Measurements from ENCODE around the gene GCH1. TPM values are rescaled to one million over a fixed set of nuclear protein-coding genes. Genes with fewer than 3 reads are reported as not detected.

The GCH1 gene
- total and polyA plus RNA-seq, 8 donors: 3.4 to 42.6 (median 6.7) TPM

DNA sequence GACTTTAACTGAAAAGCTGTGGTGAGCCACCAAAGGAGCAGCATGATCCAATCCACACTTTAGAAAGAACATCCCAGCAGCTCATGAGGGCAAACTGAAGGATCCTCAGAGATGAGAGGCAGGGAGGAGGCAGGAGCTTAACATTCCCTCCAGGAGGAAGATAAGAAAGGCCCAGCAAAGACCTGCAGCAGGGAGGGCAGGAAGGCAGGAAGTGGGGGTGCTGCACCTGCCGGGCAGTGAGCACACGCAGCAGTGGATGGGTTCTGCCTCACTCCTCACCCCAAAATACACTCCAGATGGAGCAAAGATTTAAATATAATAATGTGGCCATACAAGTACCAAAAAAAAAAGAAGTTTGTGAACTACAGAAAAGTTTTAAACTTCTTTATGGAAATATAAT lies 48.4 kb downstream of the GCH1 start:
- Histone ChIP-seq H3K4me3 (no peak overlapping the region), H3K9me3 (no peaks in the 10 kb centered on the region), H3K4me1 (no peaks in the 10 kb centered on the region), H3K27me3 (no peaks in the 10 kb centered on the region), H3K36me3 (no peaks in the 10 kb centered on the region), H3K27ac (no peak overlapping the region)
- ATAC-seq (no peak), DNase-seq (no peak), FAIRE-seq (no peak)
- TF ChIP-seq, protein P1, sequence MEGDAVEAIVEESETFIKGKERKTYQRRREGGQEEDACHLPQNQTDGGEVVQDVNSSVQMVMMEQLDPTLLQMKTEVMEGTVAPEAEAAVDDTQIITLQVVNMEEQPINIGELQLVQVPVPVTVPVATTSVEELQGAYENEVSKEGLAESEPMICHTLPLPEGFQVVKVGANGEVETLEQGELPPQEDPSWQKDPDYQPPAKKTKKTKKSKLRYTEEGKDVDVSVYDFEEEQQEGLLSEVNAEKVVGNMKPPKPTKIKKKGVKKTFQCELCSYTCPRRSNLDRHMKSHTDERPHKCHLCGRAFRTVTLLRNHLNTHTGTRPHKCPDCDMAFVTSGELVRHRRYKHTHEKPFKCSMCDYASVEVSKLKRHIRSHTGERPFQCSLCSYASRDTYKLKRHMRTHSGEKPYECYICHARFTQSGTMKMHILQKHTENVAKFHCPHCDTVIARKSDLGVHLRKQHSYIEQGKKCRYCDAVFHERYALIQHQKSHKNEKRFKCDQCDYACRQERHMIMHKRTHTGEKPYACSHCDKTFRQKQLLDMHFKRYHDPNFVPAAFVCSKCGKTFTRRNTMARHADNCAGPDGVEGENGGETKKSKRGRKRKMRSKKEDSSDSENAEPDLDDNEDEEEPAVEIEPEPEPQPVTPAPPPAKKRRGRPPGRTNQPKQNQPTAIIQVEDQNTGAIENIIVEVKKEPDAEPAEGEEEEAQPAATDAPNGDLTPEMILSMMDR (IDR thresholded peaks at IDR 0.05): no peak
- whole genome bisulfite sequencing, 2 donors: 74 to 85% methylated on average over 2 of the region's 2 CpGs
- intact Hi-C loops (cut with DNase I): no loop called here

DNA sequence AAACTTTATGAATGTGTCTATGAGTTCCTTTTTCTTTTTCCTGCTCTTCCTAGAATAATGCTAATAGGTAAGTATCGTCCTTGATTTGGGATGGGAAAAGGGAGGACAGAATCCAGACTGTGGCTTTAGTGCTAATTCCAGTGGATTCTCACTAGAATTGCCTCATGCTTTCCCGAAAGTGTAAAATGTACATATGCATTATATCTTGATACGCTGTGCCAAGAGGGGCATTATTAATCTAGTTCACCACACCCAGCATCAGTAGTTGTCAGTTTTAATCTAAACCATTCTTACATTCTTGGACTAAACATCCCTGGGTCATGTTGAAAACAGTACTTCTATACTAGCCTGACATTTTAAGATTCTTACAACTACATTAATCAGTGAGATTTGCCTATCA lies 49.3 kb downstream of the GCH1 start:
- TF ChIP-seq, protein P1 (IDR thresholded peaks at IDR 0.05): no peak
- 86 to 92% methylated on average over 3 of the region's 3 CpGs for WGBS, 2 donors
- intact Hi-C loops (cut with DNase I): no loop called here
- ATAC-seq (no peak), DNase-seq (no peak), FAIRE-seq (no peak)
- H3K27ac ChIP-seq: no peak overlapping the region
- no peaks in the 10 kb centered on the region for H3K9me3 ChIP-seq
- no peaks in the 10 kb centered on the region for H3K36me3 ChIP-seq
- H3K27me3 ChIP-seq: no peaks in the 10 kb centered on the region
- H3K4me3 ChIP-seq: no peak overlapping the region
- no peaks in the 10 kb centered on the region for H3K4me1 ChIP-seq

DNA sequence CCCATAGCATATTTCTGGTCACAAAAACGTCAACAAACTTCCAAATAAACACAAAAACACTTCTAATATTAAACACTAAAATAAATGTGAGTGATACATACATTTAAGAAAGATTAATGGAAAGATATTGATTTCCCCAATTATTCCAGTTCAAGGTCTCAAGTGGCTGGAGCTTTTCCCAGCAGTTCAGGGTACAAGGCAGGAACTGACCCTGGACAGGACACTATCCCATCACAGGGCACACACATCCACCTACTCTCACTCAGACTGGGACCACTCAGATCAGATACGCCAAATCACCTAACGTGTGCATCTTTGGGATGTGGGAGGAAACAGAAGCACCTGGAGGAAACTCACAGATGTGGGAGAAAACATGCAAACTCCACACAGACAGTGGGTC lies 50.4 kb downstream of the GCH1 start:
- H3K27me3 ChIP-seq: no peaks in the 10 kb centered on the region
- intact Hi-C loops (cut with DNase I): no loop called here
- DNase-seq: no peak
- no peak for ATAC-seq
- H3K9me3 ChIP-seq: no peaks in the 10 kb centered on the region
- WGBS, 2 donors: 80% methylated on average over 3 of the region's 3 CpGs
- no peaks in the 10 kb centered on the region for H3K4me1 ChIP-seq
- TF ChIP-seq, protein P1 (IDR thresholded peaks at IDR 0.05): no peak
- no peak overlapping the region for H3K27ac ChIP-seq
- H3K36me3 ChIP-seq: no peaks in the 10 kb centered on the region
- no peak overlapping the region for H3K4me3 ChIP-seq
- no peak for FAIRE-seq

DNA sequence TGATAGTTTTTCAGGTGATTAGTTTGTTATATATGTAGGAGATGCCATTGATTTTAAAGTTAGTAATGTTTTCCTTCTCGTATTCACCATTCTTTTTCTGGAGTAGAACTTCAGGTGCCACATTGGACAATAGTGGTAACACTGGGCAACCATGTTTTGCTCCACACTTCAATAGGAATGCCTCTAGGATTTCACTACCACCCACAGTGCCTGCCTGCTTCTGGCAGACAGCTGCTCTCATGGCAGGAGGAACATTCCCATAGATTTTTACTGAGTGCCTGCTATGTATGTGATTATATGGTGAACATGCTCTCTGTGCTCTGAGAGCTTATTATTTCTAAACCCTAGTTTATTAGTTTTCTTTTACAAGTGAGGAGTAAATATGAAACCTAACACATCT lies 53.7 kb downstream of the GCH1 start:
- 90 to 100% methylated on average over 1 of the region's 1 CpG for WGBS, 2 donors
- H3K4me3 ChIP-seq: no peak overlapping the region
- H3K27me3 ChIP-seq: no peaks in the 10 kb centered on the region
- no peak for ATAC-seq
- no peak overlapping the region for H3K27ac ChIP-seq
- H3K4me1 ChIP-seq: no peaks in the 10 kb centered on the region
- no peaks in the 10 kb centered on the region for H3K9me3 ChIP-seq
- no peak for DNase-seq
- TF ChIP-seq, protein P1 (IDR thresholded peaks at IDR 0.05): no peak
- FAIRE-seq: no peak
- no peaks in the 10 kb centered on the region for H3K36me3 ChIP-seq
- intact Hi-C loops (cut with DNase I): no loop called here

DNA sequence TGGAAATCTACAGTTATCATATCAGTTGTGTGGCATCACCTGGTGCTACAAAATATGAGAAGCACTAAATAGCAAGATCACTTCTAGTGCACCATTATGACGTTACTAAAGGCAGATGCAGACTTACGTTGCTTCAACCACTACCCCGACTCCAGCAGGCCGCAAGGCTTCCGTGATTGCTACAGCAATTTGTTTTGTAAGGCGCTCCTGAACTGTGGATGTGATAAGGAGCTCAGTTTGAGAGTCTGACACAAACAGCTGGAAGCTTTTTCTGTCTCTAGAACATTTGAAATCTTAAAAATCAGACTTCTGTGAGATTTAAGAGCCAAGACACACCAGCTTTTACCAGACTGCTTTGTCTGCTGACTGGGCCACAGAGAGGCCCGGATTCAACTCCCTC lies 57.0 kb downstream of the GCH1 start:
- H3K27me3 ChIP-seq: no peaks in the 10 kb centered on the region
- H3K9me3 ChIP-seq: no peaks in the 10 kb centered on the region
- no peaks in the 10 kb centered on the region for H3K36me3 ChIP-seq
- no peak for DNase-seq
- TF ChIP-seq, protein P1 (IDR thresholded peaks at IDR 0.05): no peak
- no peak for FAIRE-seq
- whole genome bisulfite sequencing, 2 donors: 93 to 94% methylated on average over 7 of the region's 7 CpGs
- no peak for ATAC-seq
- H3K27ac ChIP-seq: no peak overlapping the region
- no peaks in the 10 kb centered on the region for H3K4me1 ChIP-seq
- no peak overlapping the region for H3K4me3 ChIP-seq
- intact Hi-C loops (cut with DNase I): no loop called here

Measured in pancreas (tissue), 10 donors.